ENCODE measurements around the gene NAPB. TPM values are rescaled to one million over a fixed set of nuclear protein-coding genes. Genes with fewer than 3 reads are reported as not detected.
A peak's percentile ranks its signal among the peaks of the same experiment; 100 is the strongest.

Gene NAPB
- total RNA-seq, 4 donors from 2014 or later, result 10.9 to 16.1 (median 13.6) TPM

DNA sequence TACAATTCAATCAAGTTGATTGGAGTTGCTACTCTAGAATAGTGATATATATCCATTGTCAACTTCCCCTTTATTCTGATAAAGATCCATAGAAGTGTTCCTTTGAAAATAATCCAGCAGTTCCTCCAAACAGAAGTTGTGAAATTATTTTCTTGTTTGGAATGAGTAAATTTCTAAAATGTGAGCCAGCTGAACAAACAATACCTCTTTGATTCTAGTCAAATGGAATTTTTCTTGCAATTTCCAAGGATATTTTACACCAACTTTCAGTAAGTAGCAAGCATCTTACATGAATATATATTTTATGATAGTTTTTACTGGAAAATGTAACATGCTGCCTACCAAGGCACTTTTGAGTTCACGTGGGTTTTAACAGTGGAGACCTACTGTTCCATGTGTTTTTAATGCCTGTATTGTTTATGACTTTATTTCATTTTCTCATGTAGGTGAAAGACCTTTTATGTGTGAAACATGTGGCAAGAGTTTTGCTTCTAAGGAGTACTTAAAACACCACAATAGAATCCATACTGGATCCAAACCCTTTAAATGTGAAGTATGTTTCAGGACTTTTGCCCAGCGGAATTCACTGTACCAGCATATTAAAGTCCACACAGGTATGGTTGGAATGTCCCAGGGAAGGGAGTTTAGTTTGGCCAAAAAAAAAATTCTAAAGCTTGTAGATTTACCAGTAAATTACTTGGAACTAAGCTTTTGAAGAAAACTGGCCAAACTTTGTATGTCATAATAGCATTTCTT lies 52.8 kb downstream of the NAPB start:
- no peak overlapping the region for H3K4me3 ChIP-seq
- peak overlapping the region in 2 of 4 donors; percentile 4 to 28 for H3K27ac ChIP-seq
- no peaks in the 10 kb centered on the region for H3K27me3 ChIP-seq
- 53 to 63% methylated on average over 2 of the region's 2 CpGs for WGBS, 2 donors
- H3K36me3 ChIP-seq, result peaks cover 0 to 74% (median 0%) of the 10 kb centered on the region in 3 donors
- no peak for DNase-seq (ENCODE audit: low spot score in 2 of 2)
- TF ChIP-seq EP300 (IDR thresholded peaks at IDR 0.05), result no peak
- TF ChIP-seq, protein P1, sequence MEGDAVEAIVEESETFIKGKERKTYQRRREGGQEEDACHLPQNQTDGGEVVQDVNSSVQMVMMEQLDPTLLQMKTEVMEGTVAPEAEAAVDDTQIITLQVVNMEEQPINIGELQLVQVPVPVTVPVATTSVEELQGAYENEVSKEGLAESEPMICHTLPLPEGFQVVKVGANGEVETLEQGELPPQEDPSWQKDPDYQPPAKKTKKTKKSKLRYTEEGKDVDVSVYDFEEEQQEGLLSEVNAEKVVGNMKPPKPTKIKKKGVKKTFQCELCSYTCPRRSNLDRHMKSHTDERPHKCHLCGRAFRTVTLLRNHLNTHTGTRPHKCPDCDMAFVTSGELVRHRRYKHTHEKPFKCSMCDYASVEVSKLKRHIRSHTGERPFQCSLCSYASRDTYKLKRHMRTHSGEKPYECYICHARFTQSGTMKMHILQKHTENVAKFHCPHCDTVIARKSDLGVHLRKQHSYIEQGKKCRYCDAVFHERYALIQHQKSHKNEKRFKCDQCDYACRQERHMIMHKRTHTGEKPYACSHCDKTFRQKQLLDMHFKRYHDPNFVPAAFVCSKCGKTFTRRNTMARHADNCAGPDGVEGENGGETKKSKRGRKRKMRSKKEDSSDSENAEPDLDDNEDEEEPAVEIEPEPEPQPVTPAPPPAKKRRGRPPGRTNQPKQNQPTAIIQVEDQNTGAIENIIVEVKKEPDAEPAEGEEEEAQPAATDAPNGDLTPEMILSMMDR (IDR thresholded peaks at IDR 0.05), result no peak
- TF ChIP-seq POLR2A (IDR thresholded peaks at IDR 0.05), result no peak
- no peaks in the 10 kb centered on the region for H3K9me3 ChIP-seq
- peaks cover 0 to 44% (median 24%) of the 10 kb centered on the region in 4 donors for H3K4me1 ChIP-seq

DNA sequence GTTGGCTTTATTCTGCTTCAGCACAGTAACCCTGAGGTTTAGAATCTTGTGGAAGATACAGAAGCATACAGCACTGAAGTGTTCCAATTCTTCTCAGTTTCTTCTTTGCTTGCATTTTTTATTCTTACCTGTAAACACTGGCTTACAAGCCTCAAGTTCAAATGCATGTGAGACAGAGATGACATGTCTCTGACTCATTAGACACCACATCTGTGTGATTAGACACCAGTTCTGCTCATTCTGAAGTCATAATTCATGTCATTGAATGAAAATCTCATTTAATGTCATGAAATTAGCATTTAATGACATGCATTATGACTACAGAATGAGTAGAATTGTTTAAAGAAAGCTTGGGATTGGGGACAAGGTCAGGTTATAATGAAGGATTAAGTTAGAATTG lies 53.5 kb downstream of the NAPB start:
- TF ChIP-seq EP300 (IDR thresholded peaks at IDR 0.05) (no peak), POLR2A (IDR thresholded peaks at IDR 0.05) (no peak)
- TF ChIP-seq, protein P1 (IDR thresholded peaks at IDR 0.05), result no peak
- H3K36me3 ChIP-seq, result peaks cover 0 to 67% (median 0%) of the 10 kb centered on the region in 3 donors

DNA sequence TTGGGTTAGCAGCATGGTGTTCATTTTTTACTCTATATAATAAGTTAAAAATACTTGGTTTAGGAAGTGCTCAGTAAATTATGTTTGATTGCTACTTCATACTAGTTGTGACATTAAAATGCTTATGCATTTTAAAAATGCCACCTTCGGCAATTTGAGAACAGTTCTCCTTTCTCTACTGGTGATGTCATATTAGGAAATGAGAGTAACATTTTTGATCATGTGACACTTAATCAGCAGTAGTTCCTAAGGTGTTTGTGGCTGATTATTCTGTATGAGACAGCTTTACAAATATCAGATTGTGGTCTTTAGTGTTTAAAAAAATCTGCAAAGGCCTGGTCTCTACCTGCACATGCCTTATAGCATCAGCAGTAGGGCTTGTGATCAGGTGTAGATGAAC lies 54.9 kb downstream of the NAPB start:
- no peak for TF ChIP-seq EP300 (IDR thresholded peaks at IDR 0.05)
- TF ChIP-seq, protein P1 (IDR thresholded peaks at IDR 0.05), result no peak
- TF ChIP-seq POLR2A (IDR thresholded peaks at IDR 0.05), result no peak
- peaks cover 0 to 55% (median 0%) of the 10 kb centered on the region in 3 donors for H3K36me3 ChIP-seq
- no peak for DNase-seq (ENCODE audit: low spot score in 2 of 2)
- 17 to 44% methylated on average over 1 of the region's 1 CpG for WGBS, 2 donors
- peak overlapping the region in 2 of 4 donors; percentile 51 to 56 for H3K27ac ChIP-seq
- H3K9me3 ChIP-seq, result no peaks in the 10 kb centered on the region
- H3K4me3 ChIP-seq, result no peak overlapping the region
- H3K27me3 ChIP-seq, result no peaks in the 10 kb centered on the region
- H3K4me1 ChIP-seq, result peaks cover 0 to 54% (median 29%) of the 10 kb centered on the region in 4 donors

More for the DNA sequence above, 53.5 kb downstream of the NAPB start:
- Histone ChIP-seq H3K9me3 (no peaks in the 10 kb centered on the region), H3K27me3 (no peaks in the 10 kb centered on the region), H3K4me1 (peaks cover 0 to 51% (median 28%) of the 10 kb centered on the region in 4 donors), H3K4me3 (no peak overlapping the region), H3K27ac (peak overlapping the region in 2 of 4 donors; percentile 4 to 29)
- DNase-seq (ENCODE audit: low spot score in 2 of 2), result no peak

DNA sequence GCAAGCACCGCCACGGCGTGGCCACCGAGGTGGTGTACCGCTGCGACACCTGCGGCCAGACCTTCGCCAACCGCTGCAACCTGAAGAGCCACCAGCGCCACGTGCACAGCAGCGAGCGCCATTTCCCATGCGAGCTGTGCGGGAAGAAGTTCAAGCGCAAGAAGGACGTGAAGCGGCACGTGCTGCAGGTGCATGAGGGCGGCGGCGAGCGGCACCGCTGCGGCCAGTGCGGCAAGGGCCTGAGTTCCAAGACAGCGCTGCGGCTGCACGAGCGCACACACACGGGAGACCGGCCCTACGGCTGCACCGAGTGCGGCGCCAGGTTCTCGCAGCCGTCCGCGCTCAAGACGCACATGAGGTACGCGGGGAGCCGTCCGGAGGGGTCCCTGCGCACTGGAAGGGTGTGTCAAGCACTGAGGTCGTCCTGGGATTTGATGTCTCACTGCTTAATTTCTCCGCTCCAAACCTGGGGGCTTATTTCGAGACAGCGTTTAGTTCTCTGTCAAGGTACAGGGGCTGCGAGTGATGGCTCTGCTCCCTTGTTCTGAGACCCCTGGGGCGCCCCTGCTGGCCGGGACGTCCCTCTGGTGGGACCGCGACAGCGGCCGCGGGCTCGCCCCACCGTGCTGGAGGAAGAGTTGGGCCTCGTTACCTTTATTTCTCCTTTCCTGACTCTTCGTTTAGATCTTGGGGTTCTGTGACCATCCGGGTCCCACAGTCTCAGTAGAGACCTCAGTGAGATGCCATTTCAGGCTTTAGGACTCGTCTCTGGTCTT lies 55.7 kb downstream of the NAPB start:
- peaks cover 3 to 61% (median 34%) of the 10 kb centered on the region in 4 donors for H3K4me1 ChIP-seq
- peak overlapping the region in 2 of 4 donors; percentile 51 to 56 for H3K27ac ChIP-seq
- peaks cover 0 to 47% (median 0%) of the 10 kb centered on the region in 3 donors for H3K36me3 ChIP-seq
- TF ChIP-seq, protein P1 (IDR thresholded peaks at IDR 0.05), result no peak
- H3K4me3 ChIP-seq, result no peak overlapping the region
- 94 to 95% methylated on average over 57 to 62 of the region's 65 CpGs for WGBS, 2 donors
- H3K27me3 ChIP-seq, result no peaks in the 10 kb centered on the region
- H3K9me3 ChIP-seq, result no peaks in the 10 kb centered on the region
- no peak for DNase-seq (ENCODE audit: low spot score in 2 of 2)

DNA sequence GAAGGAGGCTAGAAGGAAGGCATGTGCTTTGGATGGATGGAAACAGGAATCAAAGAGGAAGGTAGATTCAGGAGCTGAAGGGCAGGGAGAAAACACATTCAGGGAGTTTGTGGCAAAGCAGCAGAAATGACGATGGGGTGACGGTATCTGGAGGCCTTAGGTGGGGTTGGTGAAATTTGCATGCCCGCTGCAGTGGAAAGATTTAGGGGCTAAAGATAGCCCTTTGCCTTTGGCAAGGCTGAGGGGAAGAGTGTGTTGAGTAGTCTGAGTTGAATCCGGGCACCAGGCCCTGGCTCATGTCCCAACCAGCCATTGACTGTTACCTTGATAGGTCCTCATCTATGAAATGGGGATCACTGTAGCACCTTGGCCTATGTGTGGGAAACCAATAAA lies 58.0 kb downstream of the NAPB start:
- Histone ChIP-seq H3K27me3 (no peaks in the 10 kb centered on the region), H3K4me1 (peaks cover 3 to 77% (median 35%) of the 10 kb centered on the region in 4 donors), H3K4me3 (peak overlapping the region in 2 of 4 donors; percentile 92 to 100), H3K36me3 (peaks cover 0 to 31% (median 0%) of the 10 kb centered on the region in 3 donors), H3K9me3 (no peaks in the 10 kb centered on the region), H3K27ac (peak overlapping the region; percentile 96 to 100 (median 98))
- 72 to 76% methylated on average over 4 of the region's 4 CpGs for WGBS, 2 donors
- TF ChIP-seq, protein P1 (IDR thresholded peaks at IDR 0.05), result no peak
- no peak for TF ChIP-seq POLR2A (IDR thresholded peaks at IDR 0.05)
- TF ChIP-seq EP300 (IDR thresholded peaks at IDR 0.05), result no peak
- DNase-seq (ENCODE audit: low spot score in 2 of 2), result no peak
